ENCODE results near the gene PIH1D1. TPM values are rescaled to one million over a fixed set of nuclear protein-coding genes. Genes with fewer than 3 reads are reported as not detected.
A peak's percentile ranks its signal among the peaks of the same experiment; 100 is the strongest.

The PIH1D1 gene
- total and polyA plus RNA-seq, 10 of the 15 experiments (the other 5 are each of a cell fraction or from before 2014, with no cell fraction given), result 16.1 to 153 (median 106) TPM

GRCh38 chr19:49443366-49444099 is 8.1 kb downstream of the PIH1D1 start (continued):
- TF ChIP-seq BACH1 (IDR thresholded peaks at IDR 0.05; ENCODE audit: borderline replicate concordance) (peak; percentile 37; the same call in 1 of the 2 replicates), PKNOX1 (IDR thresholded peaks at IDR 0.05) (0 out of 2 replicates have a peak, but pooled peaks have one; percentile 19), KLF5 (IDR thresholded peaks at IDR 0.05; ENCODE audit: partially characterized antibody) (no peak), FOXM1 (IDR thresholded peaks at IDR 0.05; ENCODE audit: low read depth, low read length) (no peak), RELA (IDR thresholded peaks at IDR 0.05; ENCODE audit: borderline replicate concordance, partially characterized antibody) (peak; percentile 83), RAD21 (IDR thresholded peaks at IDR 0.05; ENCODE audit: insufficient read depth, low read depth, low read length) (peak; percentile 78), SUZ12 (IDR thresholded peaks at IDR 0.05; ENCODE audit: unreplicated experiment) (no peak), FOS (IDR thresholded peaks at IDR 0.05; ENCODE audit: borderline replicate concordance, extremely low read depth, insufficient read length) (no peak), STAT3 (IDR thresholded peaks at IDR 0.05; ENCODE audit: low read depth, low read length) (no peak), ZNF384 (IDR thresholded peaks at IDR 0.05; ENCODE audit: borderline replicate concordance, low read depth, low read length) (no peak), SMAD1 (IDR thresholded peaks at IDR 0.05; ENCODE audit: low read depth, partially characterized antibody) (no peak), E2F8 (IDR thresholded peaks at IDR 0.05; ENCODE audit: low read depth, partially characterized antibody) (no peak), BRCA1 (IDR thresholded peaks at IDR 0.05; ENCODE audit: low read depth, low read length) (no peak), SREBF1 (IDR thresholded peaks at IDR 0.05; ENCODE audit: low read length) (peak; percentile 77), RB1 (IDR thresholded peaks at IDR 0.05; ENCODE audit: borderline replicate concordance) (peak; percentile 61; the same call in 1 of the 2 replicates), YY1 (IDR thresholded peaks at IDR 0.05; ENCODE audit: low read depth, low read length) (peak; percentile 65), ZZZ3 (IDR thresholded peaks at IDR 0.05; ENCODE audit: control insufficient read depth, insufficient read length, low read depth) (no peak), TCF12 (IDR thresholded peaks at IDR 0.05; ENCODE audit: low read depth, low read length) (peak; percentile 95), SMARCA5 (IDR thresholded peaks at IDR 0.05) (peak; percentile 82)
- TF ChIP-seq, protein P1, sequence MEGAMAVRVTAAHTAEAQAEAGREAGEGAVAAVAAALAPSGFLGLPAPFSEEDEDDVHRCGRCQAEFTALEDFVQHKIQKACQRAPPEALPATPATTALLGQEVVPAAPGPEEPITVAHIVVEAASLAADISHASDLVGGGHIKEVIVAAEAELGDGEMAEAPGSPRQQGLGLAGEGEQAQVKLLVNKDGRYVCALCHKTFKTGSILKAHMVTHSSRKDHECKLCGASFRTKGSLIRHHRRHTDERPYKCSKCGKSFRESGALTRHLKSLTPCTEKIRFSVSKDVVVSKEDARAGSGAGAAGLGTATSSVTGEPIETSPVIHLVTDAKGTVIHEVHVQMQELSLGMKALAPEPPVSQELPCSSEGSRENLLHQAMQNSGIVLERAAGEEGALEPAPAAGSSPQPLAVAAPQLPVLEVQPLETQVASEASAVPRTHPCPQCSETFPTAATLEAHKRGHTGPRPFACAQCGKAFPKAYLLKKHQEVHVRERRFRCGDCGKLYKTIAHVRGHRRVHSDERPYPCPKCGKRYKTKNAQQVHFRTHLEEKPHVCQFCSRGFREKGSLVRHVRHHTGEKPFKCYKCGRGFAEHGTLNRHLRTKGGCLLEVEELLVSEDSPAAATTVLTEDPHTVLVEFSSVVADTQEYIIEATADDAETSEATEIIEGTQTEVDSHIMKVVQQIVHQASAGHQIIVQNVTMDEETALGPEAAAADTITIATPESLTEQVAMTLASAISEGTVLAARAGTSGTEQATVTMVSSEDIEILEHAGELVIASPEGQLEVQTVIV (IDR thresholded peaks at IDR 0.05; ENCODE audit: borderline replicate concordance, partially characterized antibody), result no peak
- TF ChIP-seq, protein P2, sequence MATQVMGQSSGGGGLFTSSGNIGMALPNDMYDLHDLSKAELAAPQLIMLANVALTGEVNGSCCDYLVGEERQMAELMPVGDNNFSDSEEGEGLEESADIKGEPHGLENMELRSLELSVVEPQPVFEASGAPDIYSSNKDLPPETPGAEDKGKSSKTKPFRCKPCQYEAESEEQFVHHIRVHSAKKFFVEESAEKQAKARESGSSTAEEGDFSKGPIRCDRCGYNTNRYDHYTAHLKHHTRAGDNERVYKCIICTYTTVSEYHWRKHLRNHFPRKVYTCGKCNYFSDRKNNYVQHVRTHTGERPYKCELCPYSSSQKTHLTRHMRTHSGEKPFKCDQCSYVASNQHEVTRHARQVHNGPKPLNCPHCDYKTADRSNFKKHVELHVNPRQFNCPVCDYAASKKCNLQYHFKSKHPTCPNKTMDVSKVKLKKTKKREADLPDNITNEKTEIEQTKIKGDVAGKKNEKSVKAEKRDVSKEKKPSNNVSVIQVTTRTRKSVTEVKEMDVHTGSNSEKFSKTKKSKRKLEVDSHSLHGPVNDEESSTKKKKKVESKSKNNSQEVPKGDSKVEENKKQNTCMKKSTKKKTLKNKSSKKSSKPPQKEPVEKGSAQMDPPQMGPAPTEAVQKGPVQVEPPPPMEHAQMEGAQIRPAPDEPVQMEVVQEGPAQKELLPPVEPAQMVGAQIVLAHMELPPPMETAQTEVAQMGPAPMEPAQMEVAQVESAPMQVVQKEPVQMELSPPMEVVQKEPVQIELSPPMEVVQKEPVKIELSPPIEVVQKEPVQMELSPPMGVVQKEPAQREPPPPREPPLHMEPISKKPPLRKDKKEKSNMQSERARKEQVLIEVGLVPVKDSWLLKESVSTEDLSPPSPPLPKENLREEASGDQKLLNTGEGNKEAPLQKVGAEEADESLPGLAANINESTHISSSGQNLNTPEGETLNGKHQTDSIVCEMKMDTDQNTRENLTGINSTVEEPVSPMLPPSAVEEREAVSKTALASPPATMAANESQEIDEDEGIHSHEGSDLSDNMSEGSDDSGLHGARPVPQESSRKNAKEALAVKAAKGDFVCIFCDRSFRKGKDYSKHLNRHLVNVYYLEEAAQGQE (IDR thresholded peaks at IDR 0.05; ENCODE audit: low read depth, low read length), result no peak
